Pancreas (tissue), 10 donors: ENCODE results near the gene SLC12A8. TPM values are rescaled to one million over a fixed set of nuclear protein-coding genes. Genes with fewer than 3 reads are reported as not detected.

ENCODE experiments used
- ATAC-seq, 4 donors: fragments of 200-7000 bp; cut with Tn5 transposase; one replicate each; pipeline versions ENCODE4 v1.8.0 to v1.9.1; 2020; ENCODE audit warnings: mild to moderate bottlenecking in 4 of 4, moderate library complexity in 4 of 4
- DNase-seq, 6 donors: peaks; one replicate each; pipeline ENCODE4 v3.0.0-alpha.2; 2020
- FAIRE-seq: peaks from 2 replicates; lab custom pipeline; 2012; peaks lifted over from hg19 to GRCh38; lab: Jason Lieb, UNC
- H3K27ac ChIP-seq, 4 donors: fragments of 200-600 bp; sonication (generic); 1 replicate in 3 of 4; 2 replicates in 1 of 4; pipeline versions ENCODE4 v1.5.0 to v1.8.0; 2020
- H3K27me3 ChIP-seq, 4 donors: fragments of 200-600 bp; one replicate each; pipeline ENCODE4 v1.8.0; 2021
- H3K36me3 ChIP-seq, 3 donors: fragments of 200-600 bp; sonication (generic) in 1 of 3; one replicate each; pipeline versions ENCODE4 v1.5.0 to v1.8.0; 2020 to 2021
- H3K4me1 ChIP-seq, 3 donors: fragments of 200-600 bp; one replicate each; pipeline ENCODE4 v1.8.0; 2021
- H3K4me3 ChIP-seq, 4 donors: fragments of 200-600 bp; sonication (generic) in 2 of 4; one replicate each; pipeline versions ENCODE4 v1.5.0 to v1.8.0; 2020 to 2021
- H3K9me3 ChIP-seq, 4 donors: fragments of 200-600 bp; one replicate each; pipeline ENCODE4 v1.8.0; 2021
- WGBS, 2 donors: extraction: QIAGEN DNeasy Blood & Tissue Kit; methylation state at CpG; one replicate each; pipeline ENCODE4 v1.1.7; 2013; 5-methylcytosine and 5-hydroxymethylcytosine counted together
- intact Hi-C, 3 donors: fragments of 100-400 bp; cut with DNase I; formaldehyde crosslinking; loops; one replicate each; pipeline versions ENCODE4 v1.11.1 to v1.14.2; 2022
- polyA plus RNA-seq, 2 donors: library from polyadenylated mRNA; stranded (reverse); fragments of 200-250 nt; gene quantifications; one replicate each; pipeline ENCODE4 v1.2.3, GENCODE V29; 2013
- total RNA-seq, 6 donors: library from RNA; stranded (reverse); fragmentation: NEBNext Ultra II Directional in 4 of 6; extraction: Animal tissue kit (Norgen Biotek cat#: 25700) in 4 of 6; gene quantifications; one replicate each; pipeline versions ENCODE4 v1.2.1 to v1.2.4, GENCODE V29; 2021 to 2023
- TF ChIP-seq, protein P1 (sequence below), 4 donors: fragments of 200-600 bp; sonication (generic) in 3 of 4; IDR thresholded peaks; one replicate each; pipeline versions ENCODE4 v1.5.0 to v1.8.0; 2021; ENCODE audit warnings: antibody characterized with exemption in 4 of 4
- donor health status: healthy with polysubstance abuse.
- donor health status: DM: no; HTN: no; CAD: no; lungs with moderate emphysema.
- donor health status: DM: no; HTN: no; CAD: no.
- donor health status: control.
- donor health status: control.
- donor health status: Bipolar disorder and iron deficiency.
- donor health status: DM: yes; HTN: yes; CAD: no.
- donor health status: DM: no; HTN: no; CAD: no.
- donor health status: DM: no; HTN: no; CAD: no.
- donor health status: DM: yes; HTN: yes; CAD: no.

The SLC12A8 gene
- total and polyA plus RNA-seq, 8 donors: 6.6 to 16.2 (median 12.5) TPM

DNA sequence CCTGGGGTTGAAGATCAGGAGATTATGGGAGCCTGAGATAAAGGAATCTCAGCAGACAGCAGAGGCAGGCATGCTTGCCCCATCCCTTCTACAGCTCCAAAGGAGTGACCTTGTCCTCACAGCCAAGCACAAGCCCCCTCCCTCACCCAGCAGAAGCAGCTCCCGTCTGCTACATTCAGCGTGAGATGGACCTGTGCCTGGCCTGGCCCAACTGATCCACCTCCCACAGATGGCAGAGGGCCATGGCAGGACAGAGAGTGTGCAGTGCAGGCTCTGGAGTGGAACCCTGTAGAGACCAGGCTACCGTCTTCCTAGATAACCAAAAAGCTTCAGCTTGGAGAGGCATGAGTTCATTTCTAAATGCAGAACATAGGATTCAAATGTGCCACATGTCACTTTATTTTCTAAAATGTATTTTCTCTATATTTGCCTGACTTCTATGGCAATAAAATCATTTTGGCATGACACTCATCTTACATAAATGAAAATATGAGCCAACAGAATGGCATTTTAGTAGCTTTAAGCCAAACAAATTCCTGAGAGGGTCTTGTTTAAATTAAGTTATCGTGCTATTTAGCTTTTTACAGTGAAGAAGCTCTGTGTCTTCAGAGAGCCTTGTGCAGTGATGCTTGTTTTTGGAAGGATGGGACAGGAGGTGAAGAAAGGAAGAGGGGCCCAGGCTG, 43.7 kb downstream of the SLC12A8 start:
- H3K9me3 ChIP-seq: no peaks in the 10 kb centered on the region
- 86 to 88% methylated on average over 4 of the region's 4 CpGs for WGBS, 2 donors
- no peak for ATAC-seq
- TF ChIP-seq, protein P1, sequence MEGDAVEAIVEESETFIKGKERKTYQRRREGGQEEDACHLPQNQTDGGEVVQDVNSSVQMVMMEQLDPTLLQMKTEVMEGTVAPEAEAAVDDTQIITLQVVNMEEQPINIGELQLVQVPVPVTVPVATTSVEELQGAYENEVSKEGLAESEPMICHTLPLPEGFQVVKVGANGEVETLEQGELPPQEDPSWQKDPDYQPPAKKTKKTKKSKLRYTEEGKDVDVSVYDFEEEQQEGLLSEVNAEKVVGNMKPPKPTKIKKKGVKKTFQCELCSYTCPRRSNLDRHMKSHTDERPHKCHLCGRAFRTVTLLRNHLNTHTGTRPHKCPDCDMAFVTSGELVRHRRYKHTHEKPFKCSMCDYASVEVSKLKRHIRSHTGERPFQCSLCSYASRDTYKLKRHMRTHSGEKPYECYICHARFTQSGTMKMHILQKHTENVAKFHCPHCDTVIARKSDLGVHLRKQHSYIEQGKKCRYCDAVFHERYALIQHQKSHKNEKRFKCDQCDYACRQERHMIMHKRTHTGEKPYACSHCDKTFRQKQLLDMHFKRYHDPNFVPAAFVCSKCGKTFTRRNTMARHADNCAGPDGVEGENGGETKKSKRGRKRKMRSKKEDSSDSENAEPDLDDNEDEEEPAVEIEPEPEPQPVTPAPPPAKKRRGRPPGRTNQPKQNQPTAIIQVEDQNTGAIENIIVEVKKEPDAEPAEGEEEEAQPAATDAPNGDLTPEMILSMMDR (IDR thresholded peaks at IDR 0.05): no peak
- no peaks in the 10 kb centered on the region for H3K4me1 ChIP-seq
- no peaks in the 10 kb centered on the region for H3K27me3 ChIP-seq
- intact Hi-C loops: no loop called here
- H3K4me3 ChIP-seq: no peak overlapping the region
- FAIRE-seq: no peak
- H3K27ac ChIP-seq: no peak overlapping the region
- no peak for DNase-seq
- no peaks in the 10 kb centered on the region for H3K36me3 ChIP-seq

DNA sequence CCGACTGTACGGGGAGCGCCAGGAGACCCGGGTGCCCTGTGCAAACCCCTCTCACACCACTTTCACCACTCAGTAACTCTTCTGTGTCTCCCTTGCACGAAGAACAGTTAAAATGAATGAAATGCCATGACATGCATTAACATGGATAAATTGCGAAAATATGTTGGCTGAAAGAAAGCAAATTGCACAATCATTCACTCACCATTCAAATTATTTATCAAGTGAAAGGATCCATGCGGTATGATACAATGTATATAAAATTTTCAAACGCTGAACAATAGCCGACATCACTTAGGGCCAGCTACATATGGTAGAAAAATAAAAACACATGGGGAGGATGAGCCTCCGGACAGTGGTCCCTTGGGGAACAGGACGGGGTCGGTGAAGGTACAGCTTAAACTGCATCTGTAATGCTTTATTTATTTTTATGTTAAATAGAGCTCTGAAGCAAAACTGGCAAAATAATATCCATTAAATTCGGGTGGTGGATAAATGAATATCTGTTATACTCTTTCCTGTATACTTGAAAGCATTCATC, 45.9 kb downstream of the SLC12A8 start:
- intact Hi-C loops: no loop called here
- Histone ChIP-seq H3K9me3 (no peaks in the 10 kb centered on the region), H3K27me3 (no peaks in the 10 kb centered on the region), H3K4me1 (peaks cover 0 to 3% (median 0%) of the 10 kb centered on the region in 3 donors), H3K27ac (no peak overlapping the region), H3K36me3 (no peaks in the 10 kb centered on the region), H3K4me3 (no peak overlapping the region)
- no peak for DNase-seq
- TF ChIP-seq, protein P1 (IDR thresholded peaks at IDR 0.05): no peak
- ATAC-seq: no peak
- 90 to 94% methylated on average over 13 of the region's 13 CpGs for whole genome bisulfite sequencing, 2 donors
- FAIRE-seq: no peak

- WGBS, 2 donors: 91 to 93% methylated on average over 18 of the region's 18 CpGs
- TF ChIP-seq, protein P1 (IDR thresholded peaks at IDR 0.05): no peak
- intact Hi-C loops: no loop called here
- Histone ChIP-seq H3K4me1 (peaks cover 0 to 9% (median 0%) of the 10 kb centered on the region in 3 donors), H3K27ac (no peak overlapping the region), H3K4me3 (no peak overlapping the region), H3K9me3 (no peaks in the 10 kb centered on the region), H3K27me3 (no peaks in the 10 kb centered on the region), H3K36me3 (no peaks in the 10 kb centered on the region)
- FAIRE-seq (no peak), ATAC-seq (no peak), DNase-seq (no peak)
Observed at GRCh38 chr3:125165948-125166553, 46.5 kb downstream of the SLC12A8 start.

GRCh38 chr3:125165189-125165947, 47.2 kb downstream of the SLC12A8 start:
- no peak for FAIRE-seq
- Histone ChIP-seq H3K4me3 (no peak overlapping the region), H3K27ac (no peak overlapping the region), H3K4me1 (peaks cover 0 to 9% (median 0%) of the 10 kb centered on the region in 3 donors), H3K36me3 (no peaks in the 10 kb centered on the region), H3K9me3 (no peaks in the 10 kb centered on the region), H3K27me3 (no peaks in the 10 kb centered on the region)
- 85 to 86% methylated on average over 17 of the region's 17 CpGs for WGBS, 2 donors
- TF ChIP-seq, protein P1 (IDR thresholded peaks at IDR 0.05): peak in 3 of 4 donors; percentile 8 to 23 (median 10)
- ATAC-seq: peak in 3 of 4 donors; percentile 52 to 72 (median 72)
- no peak for DNase-seq
- intact Hi-C loops: no loop called here
